Aorta (tissue), 5 donors: Measurements from ENCODE around the gene KIF5A. TPM values are rescaled to one million over a fixed set of nuclear protein-coding genes. Genes with fewer than 3 reads are reported as not detected.
A peak's percentile ranks its signal among the peaks of the same experiment; 100 is the strongest.
"Not testable (repeated sequence)": the region's sequence is repeated elsewhere in the genome, so short reads cannot be mapped to it uniquely, and the experiment has no call there.

Experiments
- ATAC-seq: fragments of 200-7000 bp; cut with Tn5 transposase; one replicate; pipeline ENCODE4 v1.9.1; 2022; ENCODE audit warnings: moderate library complexity; ENCODE audit not compliant: low FRiP score
- DNase-seq, 2 donors: peaks; one replicate each; pipeline ENCODE4 v3.0.0-alpha.2; 2020
- H3K27ac ChIP-seq, 2 donors: one replicate each; pipeline ENCODE4 v1.5.1; 2013; ENCODE audit warnings: low read length in 2 of 2, mild to moderate bottlenecking in 2 of 2, moderate library complexity in 2 of 2, control low read depth in 1 of 2, inconsistent platforms in 1 of 2, low read depth in 1 of 2
- H3K27me3 ChIP-seq, 2 donors: one replicate each; pipeline ENCODE4 v1.6.1; 2013; ENCODE audit warnings: control low read depth in 1 of 2, low read length in 1 of 2, mild to moderate bottlenecking in 1 of 2, moderate library complexity in 1 of 2; ENCODE audit not compliant: insufficient read depth in 2 of 2, control insufficient read depth in 1 of 2
- H3K36me3 ChIP-seq, 2 donors: one replicate each; pipeline ENCODE4 v1.6.1; 2013; ENCODE audit warnings: control low read depth in 1 of 2, low read length in 1 of 2, mild to moderate bottlenecking in 1 of 2; ENCODE audit not compliant: insufficient read depth in 2 of 2, control insufficient read depth in 1 of 2
- H3K4me1 ChIP-seq, 2 donors: one replicate each; pipeline ENCODE4 v1.6.1; 2013; ENCODE audit warnings: low read length in 2 of 2, control low read depth in 1 of 2, mild to moderate bottlenecking in 1 of 2, moderate library complexity in 1 of 2; ENCODE audit not compliant: insufficient read depth in 2 of 2, control insufficient read depth in 1 of 2
- H3K4me3 ChIP-seq, 2 donors: one replicate each; pipeline ENCODE4 v1.5.1; 2013; ENCODE audit warnings: low read length in 2 of 2, control low read depth in 1 of 2, mild to moderate bottlenecking in 1 of 2
- H3K9me3 ChIP-seq: one replicate; pipeline ENCODE4 v1.6.1; 2013; ENCODE audit warnings: mild to moderate bottlenecking, low read length; ENCODE audit not compliant: control insufficient read depth
- WGBS, 2 donors: extraction: QIAGEN DNeasy Blood & Tissue Kit; methylation state at CpG; one replicate each; pipeline ENCODE4 v1.1.7; 2013; 5-methylcytosine and 5-hydroxymethylcytosine counted together
- intact Hi-C, 2 donors: fragments of 100-400 bp; cut with DNase I; formaldehyde crosslinking; loops; one replicate each; pipeline versions ENCODE4 v1.14.2 to v1.15.0; 2022
- long read RNA-seq, 2 donors: library from polyadenylated mRNA; unstranded; transcript quantifications; one replicate each; pipeline ENCODE4 v2.0.0, GENCODE V29; 2020 to 2021
- polyA plus RNA-seq, 2 donors: library from polyadenylated mRNA; stranded (reverse); fragments of 200-250 nt; gene quantifications; one replicate each; pipeline ENCODE4 v1.2.3, GENCODE V29; 2013
- total RNA-seq, 2 donors: library from RNA; stranded (reverse); fragmentation: NEBNext Ultra II Directional; extraction: Animal tissue kit (Norgen Biotek cat#: 25700); gene quantifications; one replicate each; pipeline ENCODE4 v1.2.1, GENCODE V29; 2021
- donor health status: healthy with polysubstance abuse.
- donor health status: Bipolar disorder and iron deficiency.
- donor health status: DM: no; HTN: no; CAD: no.
- donor health status: DM: no; HTN: no; CAD: no.
- donor health status: DM: yes; HTN: yes; CAD: no.

KIF5A gene
- 1 to 10 TPM; 1.3 to 3.5 TPM for total RNA-seq
- polyA plus RNA-seq, result under 1 TPM; 0.75 to 0.92 TPM
- long read RNA-seq, donor 1, partial matches to known transcripts, result 1 of 1 reads
- long read RNA-seq, donor 1, other reads (novel, unspliced or antisense), result 0 of 1 reads
- long read RNA-seq, donor 2, partial matches to known transcripts, result 0 of 1 reads
- long read RNA-seq, donor 2, other reads (novel, unspliced or antisense), result 1 of 1 reads

GRCh38 chr12:57549909-57550640 is at the start of gene KIF5A:
Gene KIF5A (plus strand): TSS chr12:57550044. CDS start chr12:57550272, 228 bp downstream.
- no peaks in the 10 kb centered on the region for H3K36me3 ChIP-seq
- H3K27me3 ChIP-seq, result no peaks in the 10 kb centered on the region
- peak; percentile 53 to 80 for DNase-seq
- intact Hi-C loops, result no loop called here
- H3K4me1 ChIP-seq, result no peaks in the 10 kb centered on the region
- no peaks in the 10 kb centered on the region for H3K9me3 ChIP-seq
- peak within 1 kb of the TSS; percentile 21 to 70 for H3K4me3 ChIP-seq
- H3K27ac ChIP-seq, result no peak within 1 kb of the TSS
- WGBS, 2 donors, result 6 to 9% methylated on average over 26 to 52 of the region's 52 CpGs
- no peak for ATAC-seq

DNA sequence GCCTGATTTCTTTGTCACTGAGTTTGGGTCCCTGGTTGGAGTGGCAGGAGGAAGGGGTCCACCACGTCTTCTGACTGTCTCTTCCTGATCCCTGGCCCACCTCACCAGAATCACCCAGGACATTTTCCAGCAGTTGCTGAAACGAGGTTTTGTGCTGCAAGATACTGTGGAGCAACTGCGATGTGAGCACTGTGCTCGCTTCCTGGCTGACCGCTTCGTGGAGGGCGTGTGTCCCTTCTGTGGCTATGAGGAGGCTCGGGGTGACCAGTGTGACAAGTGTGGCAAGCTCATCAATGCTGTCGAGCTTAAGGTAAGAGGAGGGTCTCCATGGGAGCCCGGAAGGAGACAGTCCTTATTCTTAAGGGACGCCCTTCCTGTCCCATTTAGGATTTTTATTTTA is 49.6 kb upstream of the KIF5A start:
- Histone ChIP-seq H3K4me1 (no peaks in the 10 kb centered on the region), H3K9me3 (no peaks in the 10 kb centered on the region), H3K27ac (no peak overlapping the region), H3K4me3 (no peak overlapping the region), H3K27me3 (no peaks in the 10 kb centered on the region), H3K36me3 (peaks cover 5 to 6% of the 10 kb centered on the region in 2 donors)
- ATAC-seq (no peak), DNase-seq (no peak)
- 94 to 98% methylated on average over 11 of the region's 11 CpGs for WGBS, 2 donors
- intact Hi-C loops, result no loop called here

DNA sequence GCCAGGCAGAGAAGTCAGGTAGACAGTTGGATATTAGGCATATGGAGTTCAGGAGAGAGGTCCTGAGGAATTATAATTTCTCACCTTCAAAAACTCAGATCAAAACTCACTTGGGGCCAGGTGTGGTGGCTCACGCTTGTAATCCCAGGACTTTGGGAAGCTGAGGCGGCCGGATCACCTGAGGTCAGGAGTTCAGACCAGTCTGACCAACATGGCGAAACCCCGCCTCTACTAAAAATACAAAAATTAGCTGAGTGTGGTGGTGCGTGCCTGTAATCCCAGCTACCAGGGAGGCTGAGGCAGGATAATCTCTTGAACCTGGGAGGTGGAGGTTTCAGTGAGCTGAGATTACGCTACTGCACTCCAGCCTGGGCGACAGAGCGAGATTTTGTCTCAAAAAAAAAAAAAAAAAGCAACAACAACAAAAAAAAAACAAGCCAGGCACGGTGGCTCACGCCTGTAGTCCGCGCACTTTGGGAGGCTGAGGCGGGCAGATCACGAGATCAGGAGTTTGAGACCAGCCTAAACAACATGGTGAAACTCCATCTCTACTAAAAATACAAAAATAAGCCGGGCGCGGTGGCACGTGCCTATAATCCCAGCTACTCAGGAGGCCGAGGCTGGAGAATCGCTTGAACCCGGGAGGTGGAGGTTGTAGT is 47.4 kb upstream of the KIF5A start:
- H3K36me3 ChIP-seq, DNase-seq, H3K27ac ChIP-seq, H3K27me3 ChIP-seq, ATAC-seq, H3K4me3 ChIP-seq, H3K9me3 ChIP-seq, intact Hi-C loops, H3K4me1 ChIP-seq: not testable (repeated sequence)
- 96% methylated on average over 22 of the region's 22 CpGs for WGBS, 2 donors

DNA sequence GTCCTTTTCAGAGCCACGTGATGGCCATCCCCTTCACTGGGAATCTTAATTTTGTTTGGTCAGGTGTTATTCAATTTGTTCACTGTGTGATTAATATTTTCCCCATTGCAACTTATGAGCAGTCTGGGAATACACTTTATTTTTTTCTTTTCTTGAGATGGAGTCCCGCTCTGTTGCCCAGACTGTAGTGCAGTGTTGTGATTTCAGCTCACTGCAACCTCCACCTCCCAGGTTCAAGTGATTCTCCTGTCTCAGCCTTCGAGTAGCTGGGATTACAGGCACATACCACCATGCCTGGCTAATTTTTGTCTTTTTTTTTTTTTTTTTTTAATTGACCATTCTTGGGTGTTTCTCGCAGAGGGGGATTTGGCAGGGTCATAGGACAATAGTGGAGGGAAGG is 43.3 kb upstream of the KIF5A start:
- WGBS, 2 donors, result 94 to 99% methylated on average over 3 to 4 of the region's 4 CpGs
- intact Hi-C loops, H3K36me3 ChIP-seq: not testable (repeated sequence)

DNA sequence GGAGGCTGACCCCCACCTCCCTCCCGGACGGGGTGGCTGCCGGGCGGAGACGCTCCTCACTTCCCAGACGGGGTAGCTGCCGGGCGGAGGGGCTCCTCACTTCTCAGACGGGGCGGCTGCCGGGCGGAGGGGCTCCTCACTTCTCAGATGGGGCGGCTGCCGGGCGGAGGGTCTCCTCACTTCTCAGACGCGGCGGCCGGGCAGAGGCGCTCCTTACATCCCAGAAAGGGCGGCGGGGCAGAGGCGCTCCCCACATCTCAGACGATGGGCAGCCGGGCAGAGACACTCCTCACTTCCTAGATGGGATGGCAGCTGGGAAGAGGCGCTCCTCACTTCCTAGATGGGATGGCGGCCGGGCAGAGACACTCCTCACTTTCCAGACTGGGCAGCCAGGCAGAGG is 42.0 kb upstream of the KIF5A start:
- ATAC-seq, intact Hi-C loops, H3K9me3 ChIP-seq, H3K27me3 ChIP-seq, DNase-seq, H3K27ac ChIP-seq, H3K36me3 ChIP-seq, H3K4me3 ChIP-seq, H3K4me1 ChIP-seq: not testable (repeated sequence)
- 97 to 100% methylated on average over 3 to 28 of the region's 28 CpGs for WGBS, 2 donors

More for the DNA sequence above, 43.3 kb upstream of the KIF5A start:
- H3K27ac ChIP-seq, H3K4me1 ChIP-seq, ATAC-seq, H3K4me3 ChIP-seq, DNase-seq, H3K9me3 ChIP-seq, H3K27me3 ChIP-seq: not testable (repeated sequence)

- no peak for DNase-seq
- Histone ChIP-seq H3K27me3 (no peaks in the 10 kb centered on the region), H3K4me1 (no peaks in the 10 kb centered on the region), H3K27ac (no peak overlapping the region), H3K4me3 (no peak overlapping the region), H3K9me3 (no peaks in the 10 kb centered on the region), H3K36me3 (peaks cover 7 to 13% of the 10 kb centered on the region in 2 donors)
- 94 to 97% methylated on average over 4 of the region's 4 CpGs for WGBS, 2 donors
- ATAC-seq, result no peak
- intact Hi-C loops, result no loop called here
These were observed 38.7 kb upstream of the KIF5A start for GRCh38 chr12:57511161-57511560.

DNA sequence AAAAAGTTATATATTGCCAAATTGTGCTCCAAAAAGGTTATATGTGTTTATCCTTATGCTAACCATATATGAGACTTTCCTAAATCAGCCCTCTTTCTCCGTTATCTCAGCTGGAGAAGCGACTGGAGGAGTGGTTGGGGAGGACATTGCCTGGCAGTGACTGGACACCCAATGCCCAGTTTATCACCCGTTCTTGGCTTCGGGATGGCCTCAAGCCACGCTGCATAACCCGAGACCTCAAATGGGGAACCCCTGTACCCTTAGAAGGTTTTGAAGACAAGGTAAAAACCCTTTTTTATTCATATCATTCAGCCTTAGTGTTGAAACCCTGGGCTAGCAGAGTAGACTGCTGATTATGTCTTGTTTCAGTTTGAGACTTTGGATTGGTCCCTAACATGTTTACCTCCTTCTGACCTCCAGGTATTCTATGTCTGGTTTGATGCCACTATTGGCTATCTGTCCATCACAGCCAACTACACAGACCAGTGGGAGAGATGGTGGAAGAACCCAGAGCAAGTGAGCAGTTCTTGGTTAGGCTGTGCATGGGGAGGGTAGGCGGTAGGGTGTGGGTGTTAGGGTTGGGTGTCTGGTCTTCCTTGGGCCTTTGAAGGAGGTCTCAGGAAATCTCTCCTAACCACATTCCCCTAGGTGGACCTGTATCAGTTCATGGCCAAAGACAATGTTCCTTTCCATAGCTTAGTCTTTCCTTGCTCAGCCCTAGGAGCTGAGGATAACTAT is 38.1 kb upstream of the KIF5A start:
- Histone ChIP-seq H3K27me3 (no peaks in the 10 kb centered on the region), H3K36me3 (peaks cover 7 to 15% of the 10 kb centered on the region in 2 donors), H3K27ac (no peak overlapping the region), H3K9me3 (no peaks in the 10 kb centered on the region), H3K4me1 (no peaks in the 10 kb centered on the region), H3K4me3 (no peak overlapping the region)
- intact Hi-C loops, result no loop called here
- WGBS, 2 donors, result 90 to 95% methylated on average over 7 of the region's 7 CpGs
- ATAC-seq, result no peak
- no peak for DNase-seq

GRCh38 chr12:57512665-57513064 is 37.2 kb upstream of the KIF5A start:
- 91 to 93% methylated on average over 6 of the region's 6 CpGs for WGBS, 2 donors
- H3K36me3 ChIP-seq, result peaks cover 7 to 19% of the 10 kb centered on the region in 2 donors
- H3K27me3 ChIP-seq, result no peaks in the 10 kb centered on the region
- DNase-seq, result no peak
- intact Hi-C loops, result no loop called here
- no peaks in the 10 kb centered on the region for H3K9me3 ChIP-seq
- no peak for ATAC-seq
- H3K27ac ChIP-seq, result no peak overlapping the region
- H3K4me1 ChIP-seq, result no peaks in the 10 kb centered on the region
- no peak overlapping the region for H3K4me3 ChIP-seq
